ENCODE data around the gene PAQR7. TPM values are rescaled to one million over a fixed set of nuclear protein-coding genes. Genes with fewer than 3 reads are reported as not detected.

Gene PAQR7
- total RNA-seq, 1 experiment from 2014 or later, result 6.7 TPM

- POLR2A ChIA-PET, result interaction anchor here (0.5 to 0.6 kb wide), 2 partner anchors 19 to 33 kb away, joined by 3 to 7 read pairs; no protein-coding TSS in a partner anchor
- CTCF ChIA-PET, result interaction anchor here (1.1 to 1.5 kb wide), 2 partner anchors 28 to 130 kb away, joined by 4 to 12 read pairs; partner anchors contain the start of gene PAFAH2
- Mint-ChIP-seq H3K36me3 (peaks cover 6% of the 10 kb centered on the region; the same call in 1 of the 2 replicates), H3K27me3 (ENCODE audit: low read depth) (no peaks in the 10 kb centered on the region), H3K9me3 (no peaks in the 10 kb centered on the region), H3K27ac (peak overlapping the region; percentile 71), H3K4me3 (no peak overlapping the region), H3K4me1 (peaks cover 23% of the 10 kb centered on the region)
- TF ChIP-seq ZBTB21 (CRISPR knock-in tag; IDR thresholded peaks at IDR 0.05; ENCODE audit: borderline replicate concordance) (no peak), HMGA2 (CRISPR knock-in tag; IDR thresholded peaks at IDR 0.05) (no peak)
- ATAC-seq (peak; percentile 67), DNase-seq (ENCODE audit: low spot score) (peak; percentile 44)
Measured at GRCh38 chr1:25867210-25867991, 8.1 kb downstream of the PAQR7 start.

- no peak for DNase-seq (ENCODE audit: low spot score)
- H3K27me3 Mint-ChIP-seq (ENCODE audit: low read depth), result no peaks in the 10 kb centered on the region
- H3K27ac Mint-ChIP-seq, result peak overlapping the region; percentile 5; the same call in 1 of the 2 replicates
- ChIA-PET POLR2A (no interaction called here), CTCF (no interaction called here)
- no peak for ATAC-seq
- H3K36me3 Mint-ChIP-seq, result peaks cover 6% of the 10 kb centered on the region; the same call in 1 of the 2 replicates
- H3K9me3 Mint-ChIP-seq, result no peaks in the 10 kb centered on the region
- no peak overlapping the region for H3K4me3 Mint-ChIP-seq
- peaks cover 21% of the 10 kb centered on the region for H3K4me1 Mint-ChIP-seq
- no peak for TF ChIP-seq E2F4 (CRISPR knock-in tag; IDR thresholded peaks at IDR 0.05; ENCODE audit: borderline replicate concordance, low read depth)
- no peak for TF ChIP-seq ZNF138 (CRISPR knock-in tag; conservative IDR thresholded peaks at IDR 0.05)
- no peak for TF ChIP-seq NFE2L1 (CRISPR knock-in tag; IDR thresholded peaks at IDR 0.05)
- no peak for TF ChIP-seq ZNF281 (CRISPR knock-in tag; IDR thresholded peaks at IDR 0.05)
- no peak for TF ChIP-seq MAX (CRISPR knock-in tag; IDR thresholded peaks at IDR 0.05)
- no peak for TF ChIP-seq AR (CRISPR knock-in tag; IDR thresholded peaks at IDR 0.05)
Measured at GRCh38 chr1:25866288-25866687, 9.2 kb downstream of the PAQR7 start.

GRCh38 chr1:25864434-25864833 is 11.1 kb downstream of the PAQR7 start:
- Mint-ChIP-seq H3K27me3 (ENCODE audit: low read depth) (no peaks in the 10 kb centered on the region), H3K27ac (no peak overlapping the region), H3K4me1 (peaks cover 15% of the 10 kb centered on the region), H3K9me3 (no peaks in the 10 kb centered on the region), H3K4me3 (no peak overlapping the region), H3K36me3 (peaks cover 6% of the 10 kb centered on the region; the same call in 1 of the 2 replicates)
- no peak for ATAC-seq
- no peak for TF ChIP-seq CBFB (CRISPR knock-in tag; IDR thresholded peaks at IDR 0.05; ENCODE audit: low read depth)
- TF ChIP-seq ZNF121 (CRISPR knock-in tag; IDR thresholded peaks at IDR 0.05), result peak; percentile 28; the same call in 1 of the 2 replicates
- no peak for TF ChIP-seq STAT6 (CRISPR knock-in tag; conservative IDR thresholded peaks at IDR 0.05; ENCODE audit: low read depth)
- no peak for TF ChIP-seq SOX15 (CRISPR knock-in tag; IDR thresholded peaks at IDR 0.05)
- TF ChIP-seq IRF2 (CRISPR knock-in tag; IDR thresholded peaks at IDR 0.05; ENCODE audit: borderline replicate concordance, low read depth), result no peak
- TF ChIP-seq ZNF138 (CRISPR knock-in tag; conservative IDR thresholded peaks at IDR 0.05), result no peak
- ChIA-PET CTCF (interaction anchor here (2.1 kb wide), 2 partner anchors 11 to 31 kb away, joined by 8 to 10 read pairs; partner anchors contain the start of gene PAQR7), POLR2A (interaction anchor here (0.6 kb wide), 1 partner anchor 28 kb away, joined by 5 read pairs; no protein-coding TSS in a partner anchor)
- no peak for DNase-seq (ENCODE audit: low spot score)

Measured in WTC11 (cell line).